CD8-positive, alpha-beta memory T cell (primary cell): ENCODE data around the gene HTR2A. TPM values are rescaled to one million over a fixed set of nuclear protein-coding genes. Genes with fewer than 3 reads are reported as not detected.
"Not testable (repeated sequence)": the region's sequence is repeated elsewhere in the genome, so short reads cannot be mapped to it uniquely, and the experiment has no call there.

ENCODE experiments used
- CTCF ChIA-PET: fragments of 350-600 bp; sonication (Branson Sonifier 250); formaldehyde crosslinking; loops from one replicate; lab custom pipeline; 2021; ENCODE audit warnings: antibody characterized with exemption; lab: Charles Lee
- POLR2A ChIA-PET: fragments of 350-600 bp; sonication (Branson Sonifier 250); formaldehyde crosslinking; loops from one replicate; lab custom pipeline; 2021; ENCODE audit warnings: antibody characterized with exemption; lab: Charles Lee
- DNase-seq, 5 donors: peaks; one replicate each; pipeline versions ENCODE4 v3.0.0 to v3.0.0-alpha.2; 2020 to 2022; ENCODE audit warnings: mixed read lengths in 1 of 5
- H3K27ac ChIP-seq: one replicate; pipeline ENCODE4 v1.7.0; 2013; ENCODE audit warnings: low read depth, mild to moderate bottlenecking, low read length, moderate library complexity
- H3K27me3 ChIP-seq: 2 replicates; pipeline ENCODE4 v1.7.0; 2013; ENCODE audit warnings: low read length, mild to moderate bottlenecking; ENCODE audit not compliant: insufficient read depth, poor library complexity, severe bottlenecking
- H3K36me3 ChIP-seq: 2 replicates; pipeline ENCODE4 v1.7.0; 2013; ENCODE audit warnings: mild to moderate bottlenecking, low read length, moderate library complexity; ENCODE audit not compliant: insufficient read depth
- H3K4me1 ChIP-seq: 2 replicates; pipeline ENCODE4 v1.7.0; 2013; ENCODE audit warnings: mild to moderate bottlenecking, low read length, moderate library complexity; ENCODE audit not compliant: insufficient read depth
- H3K4me3 ChIP-seq: 2 replicates; pipeline ENCODE4 v1.7.0; 2013; ENCODE audit warnings: mild to moderate bottlenecking, low read length
- H3K9me3 ChIP-seq: 2 replicates; pipeline ENCODE4 v1.7.0; 2013; ENCODE audit warnings: mild to moderate bottlenecking, low read length
- H3K27ac Mint-ChIP-seq, 8 donors: one replicate each; pipeline ENCODE4 v1.8.0; 2020 to 2021; ENCODE audit warnings: mixed read lengths in 8 of 8, mild to moderate bottlenecking in 6 of 8, inconsistent platforms in 3 of 8, moderate library complexity in 3 of 8
- H3K27me3 Mint-ChIP-seq, 2 donors: one replicate each; pipeline ENCODE4 v1.8.0; 2020 to 2021; ENCODE audit warnings: mixed read lengths in 2 of 2, mild to moderate bottlenecking in 1 of 2, moderate library complexity in 1 of 2
- H3K36me3 Mint-ChIP-seq, 3 donors: one replicate each; pipeline ENCODE4 v1.8.0; 2020 to 2021; ENCODE audit warnings: mixed read lengths in 3 of 3, inconsistent platforms in 1 of 3, mild to moderate bottlenecking in 1 of 3
- H3K4me1 Mint-ChIP-seq, 3 donors: one replicate each; pipeline ENCODE4 v1.8.0; 2020 to 2021; ENCODE audit warnings: mixed read lengths in 3 of 3, inconsistent platforms in 1 of 3, mild to moderate bottlenecking in 1 of 3
- H3K4me3 Mint-ChIP-seq, 7 donors: one replicate each; pipeline ENCODE4 v1.8.0; 2020 to 2021; ENCODE audit warnings: mixed read lengths in 7 of 7, mild to moderate bottlenecking in 6 of 7, moderate library complexity in 4 of 7, inconsistent platforms in 2 of 7
- H3K9me3 Mint-ChIP-seq, 5 donors: one replicate each; pipeline ENCODE4 v1.8.0; 2020 to 2022; ENCODE audit warnings: mixed read lengths in 5 of 5, mild to moderate bottlenecking in 3 of 5, moderate library complexity in 2 of 5, inconsistent platforms in 1 of 5
- polyA plus RNA-seq: library from polyadenylated mRNA; unstranded; fragments of 300-500 nt; fragmentation: Illumina TruSeq; gene quantifications from one replicate; pipeline ENCODE4 v1.2.3, GENCODE V29; 2021
- total RNA-seq, 2 experiments: library from RNA; stranded (reverse); gene quantifications; one replicate each; pipeline ENCODE4 v1.2.3, GENCODE V29; 2021

The HTR2A gene
- total and polyA plus RNA-seq, 3 experiments from 2014 or later, result not detected

- no peak overlapping the region for H3K27ac Mint-ChIP-seq
- H3K27me3 Mint-ChIP-seq, result peaks cover 1 to 20% of the 10 kb centered on the region in 2 donors
- H3K4me3 ChIP-seq, result no peak overlapping the region
- H3K36me3 Mint-ChIP-seq, result no peaks in the 10 kb centered on the region
- H3K9me3 ChIP-seq, result no peaks in the 10 kb centered on the region
- CTCF ChIA-PET, result no interaction called here
- H3K27ac ChIP-seq, result no peak overlapping the region
- H3K36me3 ChIP-seq, result no peaks in the 10 kb centered on the region
- no peak overlapping the region for H3K4me3 Mint-ChIP-seq
- DNase-seq, result no peak
- POLR2A ChIA-PET, result no interaction called here
- no peaks in the 10 kb centered on the region for H3K9me3 Mint-ChIP-seq
- no peaks in the 10 kb centered on the region for H3K27me3 ChIP-seq
- no peaks in the 10 kb centered on the region for H3K4me1 ChIP-seq
- H3K4me1 Mint-ChIP-seq, result no peaks in the 10 kb centered on the region
Measured at GRCh38 chr13:46822551-46822950, 74.3 kb downstream of the HTR2A start.

GRCh38 chr13:46817838-46818476 is 78.9 kb downstream of the HTR2A start:
- POLR2A ChIA-PET, result no interaction called here
- H3K36me3 Mint-ChIP-seq, result peaks cover 0 to 4% (median under 1%) of the 10 kb centered on the region in 3 donors
- no peaks in the 10 kb centered on the region for H3K36me3 ChIP-seq
- H3K27ac Mint-ChIP-seq, result no peak overlapping the region
- peaks cover 5 to 21% of the 10 kb centered on the region in 2 donors for H3K27me3 Mint-ChIP-seq
- H3K4me1 Mint-ChIP-seq, result no peaks in the 10 kb centered on the region
- DNase-seq, result no peak
- H3K4me3 ChIP-seq, result no peak overlapping the region
- H3K4me1 ChIP-seq, result no peaks in the 10 kb centered on the region
- H3K4me3 Mint-ChIP-seq, result no peak overlapping the region
- H3K27me3 ChIP-seq, result no peaks in the 10 kb centered on the region
- peaks cover 0 to 7% (median 6%) of the 10 kb centered on the region in 5 donors for H3K9me3 Mint-ChIP-seq
- CTCF ChIA-PET, result interaction anchor here (1.6 kb wide), 1 partner anchor 8 kb away, joined by 3 read pairs; no protein-coding TSS in a partner anchor
- H3K27ac ChIP-seq, result no peak overlapping the region
- H3K9me3 ChIP-seq, result no peaks in the 10 kb centered on the region

- CTCF ChIA-PET, result interaction anchor here (1.6 kb wide), 1 partner anchor 9 kb away, joined by 3 read pairs; no protein-coding TSS in a partner anchor
- no peak for DNase-seq
- no peak overlapping the region for H3K4me3 ChIP-seq
- H3K36me3 Mint-ChIP-seq, result peaks cover 0 to 8% (median 1%) of the 10 kb centered on the region in 3 donors
- H3K4me3 Mint-ChIP-seq, result no peak overlapping the region
- POLR2A ChIA-PET, result no interaction called here
- H3K4me1 Mint-ChIP-seq, result no peaks in the 10 kb centered on the region
- peaks cover 4 to 16% (median 14%) of the 10 kb centered on the region in 5 donors for H3K9me3 Mint-ChIP-seq
- H3K27ac Mint-ChIP-seq, result no peak overlapping the region
- no peaks in the 10 kb centered on the region for H3K27me3 ChIP-seq
- H3K4me1 ChIP-seq, result no peaks in the 10 kb centered on the region
- H3K9me3 ChIP-seq, result no peaks in the 10 kb centered on the region
- no peak overlapping the region for H3K27ac ChIP-seq
- peaks cover 4 to 25% of the 10 kb centered on the region in 2 donors for H3K27me3 Mint-ChIP-seq
- H3K36me3 ChIP-seq, result no peaks in the 10 kb centered on the region
Measured at GRCh38 chr13:46817095-46817494, 79.8 kb downstream of the HTR2A start.

- no peak overlapping the region for H3K27ac Mint-ChIP-seq
Measured at GRCh38 chr13:46816371-46816770, 80.5 kb downstream of the HTR2A start.

GRCh38 chr13:46812301-46812797 is 84.5 kb downstream of the HTR2A start:
- Histone ChIP-seq H3K27ac (no peak overlapping the region), H3K4me3 (no peak overlapping the region), H3K4me1 (no peaks in the 10 kb centered on the region), H3K9me3 (no peaks in the 10 kb centered on the region), H3K36me3 (no peaks in the 10 kb centered on the region), H3K27me3 (no peaks in the 10 kb centered on the region)
- Mint-ChIP-seq H3K27me3 (peaks cover 6 to 37% of the 10 kb centered on the region in 2 donors), H3K27ac (no peak overlapping the region), H3K4me1 (no peaks in the 10 kb centered on the region), H3K36me3 (peaks cover 0 to 12% (median 1%) of the 10 kb centered on the region in 3 donors), H3K9me3 (peaks cover 11 to 23% (median 20%) of the 10 kb centered on the region in 5 donors), H3K4me3 (no peak overlapping the region)
- no peak for DNase-seq
- POLR2A ChIA-PET, result no interaction called here
- CTCF ChIA-PET, result no interaction called here

More at GRCh38 chr13:46816371-46816770, 80.5 kb downstream of the HTR2A start:
- Mint-ChIP-seq H3K27me3 (peaks cover 4 to 31% of the 10 kb centered on the region in 2 donors), H3K4me1 (no peaks in the 10 kb centered on the region), H3K9me3 (peaks cover 11 to 23% (median 20%) of the 10 kb centered on the region in 5 donors), H3K36me3 (peaks cover 0 to 12% (median 1%) of the 10 kb centered on the region in 3 donors), H3K4me3 (no peak overlapping the region)
- Histone ChIP-seq H3K36me3 (no peaks in the 10 kb centered on the region), H3K27ac (no peak overlapping the region), H3K4me1 (no peaks in the 10 kb centered on the region), H3K9me3 (no peaks in the 10 kb centered on the region), H3K4me3 (no peak overlapping the region), H3K27me3 (no peaks in the 10 kb centered on the region)
- ChIA-PET POLR2A (no interaction called here), CTCF (interaction anchor here (1.6 kb wide), 1 partner anchor 10 kb away, joined by 3 read pairs; no protein-coding TSS in a partner anchor)
- no peak for DNase-seq

GRCh38 chr13:46810440-46810839 is 86.4 kb downstream of the HTR2A start:
- H3K36me3 Mint-ChIP-seq, result peaks cover 0 to 12% (median 1%) of the 10 kb centered on the region in 3 donors
- no peak overlapping the region for H3K4me3 Mint-ChIP-seq
- Histone ChIP-seq H3K27me3 (no peaks in the 10 kb centered on the region), H3K9me3 (no peaks in the 10 kb centered on the region), H3K36me3 (no peaks in the 10 kb centered on the region), H3K4me1 (no peaks in the 10 kb centered on the region), H3K4me3 (no peak overlapping the region), H3K27ac (no peak overlapping the region)
- peaks cover 4 to 29% of the 10 kb centered on the region in 2 donors for H3K27me3 Mint-ChIP-seq
- no peaks in the 10 kb centered on the region for H3K4me1 Mint-ChIP-seq
- ChIA-PET POLR2A (interaction anchor here (0.9 kb wide), 1 partner anchor 25 kb away, joined by 10 read pairs; no protein-coding TSS in a partner anchor), CTCF (no interaction called here)
- H3K9me3 Mint-ChIP-seq, result peaks cover 11 to 23% (median 20%) of the 10 kb centered on the region in 5 donors
- no peak for DNase-seq
- H3K27ac Mint-ChIP-seq, result no peak overlapping the region

GRCh38 chr13:46804921-46805320 is 91.9 kb downstream of the HTR2A start:
- POLR2A ChIA-PET, H3K4me1 Mint-ChIP-seq, CTCF ChIA-PET, H3K36me3 Mint-ChIP-seq, H3K36me3 ChIP-seq, H3K9me3 ChIP-seq, H3K27ac ChIP-seq, H3K4me3 ChIP-seq, H3K27ac Mint-ChIP-seq, H3K4me3 Mint-ChIP-seq, H3K27me3 ChIP-seq, H3K9me3 Mint-ChIP-seq, DNase-seq, H3K27me3 Mint-ChIP-seq, H3K4me1 ChIP-seq: not testable (repeated sequence)

- H3K27me3 ChIP-seq, result no peaks in the 10 kb centered on the region
- no peak overlapping the region for H3K27ac ChIP-seq
- no peaks in the 10 kb centered on the region for H3K36me3 Mint-ChIP-seq
- no peak overlapping the region for H3K4me3 Mint-ChIP-seq
- peaks cover 3 to 5% of the 10 kb centered on the region in 2 donors for H3K27me3 Mint-ChIP-seq
- ChIA-PET CTCF (no interaction called here), POLR2A (no interaction called here)
- no peaks in the 10 kb centered on the region for H3K36me3 ChIP-seq
- H3K27ac Mint-ChIP-seq, result no peak overlapping the region
- H3K4me1 ChIP-seq, result no peaks in the 10 kb centered on the region
- no peak for DNase-seq
- H3K9me3 ChIP-seq, result no peaks in the 10 kb centered on the region
- no peak overlapping the region for H3K4me3 ChIP-seq
- no peaks in the 10 kb centered on the region for H3K9me3 Mint-ChIP-seq
- H3K4me1 Mint-ChIP-seq, result no peaks in the 10 kb centered on the region
Measured at GRCh38 chr13:46804391-46804815, 92.5 kb downstream of the HTR2A start.
